Measurements from ENCODE around the gene RBM38. TPM values are rescaled to one million over a fixed set of nuclear protein-coding genes. Genes with fewer than 3 reads are reported as not detected.
A peak's percentile ranks its signal among the peaks of the same experiment; 100 is the strongest.
"Not testable (repeated sequence)": the region's sequence is repeated elsewhere in the genome, so short reads cannot be mapped to it uniquely, and the experiment has no call there.

Gene RBM38
- total and polyA plus RNA-seq, 12 donors = 3.0 to 30.9 (median 14.1) TPM

DNA sequence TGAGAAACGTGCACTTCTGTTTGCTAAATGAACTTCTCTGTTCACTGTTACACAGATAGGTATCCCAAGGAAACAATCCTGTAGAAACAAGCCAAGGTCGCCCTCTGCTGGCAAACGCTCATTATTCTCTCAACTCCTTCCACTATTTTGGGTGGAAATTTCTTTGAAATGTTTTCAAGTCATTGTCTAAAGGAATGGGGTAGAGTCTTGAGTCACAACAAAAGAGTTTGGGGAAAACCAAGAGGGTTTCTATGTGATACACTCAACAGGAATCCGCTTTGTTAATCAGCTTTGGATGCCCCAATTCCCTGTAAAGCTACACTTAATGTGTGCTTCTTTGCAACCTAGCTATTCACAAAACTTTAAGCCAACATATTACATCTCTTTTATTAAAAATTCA, 44.7 kb upstream of the RBM38 start:
- no peak overlapping the region for H3K4me3 ChIP-seq

GRCh38 chr20:57347393-57347792, 43.8 kb upstream of the RBM38 start:
- intact Hi-C loops (cut with DNase I) = loop anchor here (2.0 to 5.0 kb wide), 2 partner anchors 255 to 259 kb away; no protein-coding TSS in a partner anchor
- Histone ChIP-seq H3K27me3 (no peaks in the 10 kb centered on the region), H3K27ac (no peak overlapping the region), H3K9me3 (replicated peaks in 1 of 3) (no peaks in the 10 kb centered on the region), H3K4me3 (no peak overlapping the region), H3K36me3 (replicated peaks in 1 of 2) (no peaks in the 10 kb centered on the region), H3K4me1 (replicated peaks in 1 of 2) (peaks cover 5 to 8% of the 10 kb centered on the region in 2 donors)
- WGBS, 4 donors = 63 to 74% (median 70%) methylated on average over 4 of the region's 4 CpGs
- DNase-seq = no peak
- no peak for TF ChIP-seq POLR2A (IDR thresholded peaks at IDR 0.05)
- TF ChIP-seq, protein P1, sequence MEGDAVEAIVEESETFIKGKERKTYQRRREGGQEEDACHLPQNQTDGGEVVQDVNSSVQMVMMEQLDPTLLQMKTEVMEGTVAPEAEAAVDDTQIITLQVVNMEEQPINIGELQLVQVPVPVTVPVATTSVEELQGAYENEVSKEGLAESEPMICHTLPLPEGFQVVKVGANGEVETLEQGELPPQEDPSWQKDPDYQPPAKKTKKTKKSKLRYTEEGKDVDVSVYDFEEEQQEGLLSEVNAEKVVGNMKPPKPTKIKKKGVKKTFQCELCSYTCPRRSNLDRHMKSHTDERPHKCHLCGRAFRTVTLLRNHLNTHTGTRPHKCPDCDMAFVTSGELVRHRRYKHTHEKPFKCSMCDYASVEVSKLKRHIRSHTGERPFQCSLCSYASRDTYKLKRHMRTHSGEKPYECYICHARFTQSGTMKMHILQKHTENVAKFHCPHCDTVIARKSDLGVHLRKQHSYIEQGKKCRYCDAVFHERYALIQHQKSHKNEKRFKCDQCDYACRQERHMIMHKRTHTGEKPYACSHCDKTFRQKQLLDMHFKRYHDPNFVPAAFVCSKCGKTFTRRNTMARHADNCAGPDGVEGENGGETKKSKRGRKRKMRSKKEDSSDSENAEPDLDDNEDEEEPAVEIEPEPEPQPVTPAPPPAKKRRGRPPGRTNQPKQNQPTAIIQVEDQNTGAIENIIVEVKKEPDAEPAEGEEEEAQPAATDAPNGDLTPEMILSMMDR (IDR thresholded peaks at IDR 0.05) = no peak

More for the DNA sequence above, 44.7 kb upstream of the RBM38 start:
- Histone ChIP-seq H3K9me3 (replicated peaks in 1 of 3) (no peaks in the 10 kb centered on the region), H3K27ac (no peak overlapping the region), H3K36me3 (replicated peaks in 1 of 2) (no peaks in the 10 kb centered on the region), H3K27me3 (no peaks in the 10 kb centered on the region), H3K4me1 (replicated peaks in 1 of 2) (no peaks in the 10 kb centered on the region)
- TF ChIP-seq, protein P1 (IDR thresholded peaks at IDR 0.05) = peak; percentile 48 to 78 (median 72)
- no peak for TF ChIP-seq POLR2A (IDR thresholded peaks at IDR 0.05)
- WGBS, 4 donors = 0 to 2% (median 1%) methylated on average over 4 of the region's 4 CpGs
- peak; percentile 58 to 94 (median 80) for DNase-seq
- intact Hi-C loops (cut with DNase I) = loop anchor here (2.0 to 5.0 kb wide), 2 partner anchors 254 to 258 kb away; no protein-coding TSS in a partner anchor

DNA sequence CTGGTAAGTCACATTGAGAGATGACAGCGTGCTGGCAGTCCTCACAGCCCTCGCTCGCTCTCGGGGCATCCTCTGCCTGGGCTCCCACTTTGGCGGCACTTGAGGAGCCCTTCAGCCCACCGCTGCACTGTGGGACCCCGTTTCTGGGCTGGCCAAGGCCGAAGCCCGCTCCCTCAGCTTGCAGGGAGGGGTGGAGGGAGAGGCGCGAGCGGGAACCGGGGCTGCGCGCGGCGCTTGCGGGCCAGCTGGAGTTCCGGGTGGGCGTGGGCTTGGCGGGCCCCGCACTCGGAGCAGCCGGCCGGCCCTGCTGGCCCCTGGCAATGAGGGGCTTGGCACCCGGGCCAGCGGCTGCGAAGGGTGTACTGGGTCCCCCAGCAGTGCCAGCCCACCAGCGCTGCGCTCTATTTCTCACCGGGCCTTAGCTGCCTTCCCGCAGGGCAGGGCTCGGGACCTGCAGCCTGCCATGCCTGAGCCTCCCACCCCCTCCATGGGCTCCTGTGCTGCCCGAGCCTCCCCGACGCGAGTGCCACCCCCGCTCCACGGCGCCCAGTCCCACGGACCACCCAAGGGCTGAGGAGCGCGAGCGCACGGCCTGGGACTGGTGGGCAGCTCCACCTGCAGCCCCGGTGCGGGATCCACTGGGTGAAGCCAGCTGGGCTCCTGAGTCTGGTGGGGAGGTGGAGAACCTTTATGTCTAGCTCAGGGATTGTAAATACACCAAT, 42.8 kb upstream of the RBM38 start:
- not testable (repeated sequence) for H3K27ac ChIP-seq; H3K9me3 ChIP-seq (replicated peaks in 1 of 3); H3K36me3 ChIP-seq (replicated peaks in 1 of 2); H3K27me3 ChIP-seq; DNase-seq; H3K4me3 ChIP-seq
- H3K4me1 ChIP-seq (replicated peaks in 1 of 2) = peaks cover 5 to 14% of the 10 kb centered on the region in 2 donors
- WGBS, 4 donors = 54 to 67% (median 60%) methylated on average over 8 to 45 of the region's 47 CpGs
- intact Hi-C loops (cut with DNase I) = loop anchor here in 1 of 2 donors (5.0 kb wide), 1 partner anchor 256 kb away; no protein-coding TSS in a partner anchor

DNA sequence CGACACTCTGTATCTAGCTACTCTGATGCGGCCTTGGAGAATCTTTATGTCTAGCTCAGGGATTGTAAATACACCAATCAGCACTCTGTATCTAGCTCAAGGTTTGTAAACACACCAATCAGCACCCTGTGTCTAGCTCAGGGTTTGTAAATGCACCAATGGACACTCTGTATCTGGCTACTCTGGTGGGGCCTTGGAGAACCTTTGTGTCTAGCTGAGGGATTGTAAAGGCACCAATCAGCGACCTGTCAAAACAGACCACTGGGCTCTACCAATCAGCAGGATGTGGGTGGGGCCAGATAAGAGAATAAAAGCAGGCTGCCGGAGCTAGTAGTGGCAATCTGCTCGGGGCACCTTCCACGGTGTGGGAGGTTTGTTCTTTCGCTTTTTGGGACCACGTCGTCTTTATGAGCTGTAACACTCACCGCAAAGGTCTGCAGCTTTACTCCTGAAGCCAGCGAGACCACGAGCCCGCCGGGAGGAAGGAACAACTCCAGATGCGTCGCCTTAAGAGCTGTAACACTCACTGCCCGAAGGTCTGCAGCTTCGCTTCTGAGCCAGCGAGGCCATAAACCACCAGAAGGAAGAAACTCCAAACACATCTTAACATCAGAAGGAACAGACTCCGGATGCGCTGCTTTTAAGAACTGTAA, 42.1 kb upstream of the RBM38 start:
- not testable (repeated sequence) for DNase-seq; H3K36me3 ChIP-seq (replicated peaks in 1 of 2); H3K4me3 ChIP-seq; H3K9me3 ChIP-seq (replicated peaks in 1 of 3); H3K27me3 ChIP-seq; H3K27ac ChIP-seq
- peaks cover 5 to 14% of the 10 kb centered on the region in 2 donors for H3K4me1 ChIP-seq (replicated peaks in 1 of 2)
- intact Hi-C loops (cut with DNase I) = loop anchor here in 1 of 2 donors (5.0 kb wide), 1 partner anchor 257 kb away; no protein-coding TSS in a partner anchor
- 81 to 89% (median 85%) methylated on average over 17 to 21 of the region's 21 CpGs for WGBS, 4 donors

GRCh38 chr20:57350081-57350710, 41.0 kb upstream of the RBM38 start:
- 73 to 79% (median 75%) methylated on average over 16 of the region's 16 CpGs for WGBS, 4 donors
- H3K27me3 ChIP-seq = no peaks in the 10 kb centered on the region
- no peaks in the 10 kb centered on the region for H3K36me3 ChIP-seq (replicated peaks in 1 of 2)
- peak overlapping the region in 1 of 5 donors; percentile 36 for H3K27ac ChIP-seq
- intact Hi-C loops (cut with DNase I) = no loop called here
- no peak for DNase-seq
- TF ChIP-seq, protein P1 (IDR thresholded peaks at IDR 0.05) = no peak
- TF ChIP-seq POLR2A (IDR thresholded peaks at IDR 0.05) = no peak
- no peaks in the 10 kb centered on the region for H3K9me3 ChIP-seq (replicated peaks in 1 of 3)
- H3K4me3 ChIP-seq = no peak overlapping the region
- H3K4me1 ChIP-seq (replicated peaks in 1 of 2) = peaks cover 5 to 14% of the 10 kb centered on the region in 2 donors

GRCh38 chr20:57350726-57351041, 40.5 kb upstream of the RBM38 start:
- Histone ChIP-seq H3K4me3 (peak overlapping the region in 2 of 4 donors; percentile 65 to 83), H3K4me1 (replicated peaks in 1 of 2) (peaks cover 5 to 14% of the 10 kb centered on the region in 2 donors), H3K27ac (peak overlapping the region in 4 of 5 donors; percentile 34 to 92 (median 72))
- intact Hi-C loops (cut with DNase I); DNase-seq; H3K27me3 ChIP-seq; H3K9me3 ChIP-seq (replicated peaks in 1 of 3); H3K36me3 ChIP-seq (replicated peaks in 1 of 2): not testable (repeated sequence)
- WGBS, 4 donors = 17 to 50% (median 27%) methylated on average over 2 to 12 of the region's 24 CpGs

All from adrenal gland (tissue), 12 donors.